ENCODE results near the gene ANKRD13B. TPM values are rescaled to one million over a fixed set of nuclear protein-coding genes. Genes with fewer than 3 reads are reported as not detected.

The ANKRD13B gene
- total RNA-seq, 1 donor from 2014 or later = 17.9 TPM

GRCh38 chr17:29645515-29646051, 52.7 kb downstream of the ANKRD13B start:
- no peaks in the 10 kb centered on the region for H4K20me1 ChIP-seq (ENCODE audit: insufficient read depth, low read length)
- H3K4me1 ChIP-seq (ENCODE audit: insufficient read depth, low read length) = peaks cover under 1% of the 10 kb centered on the region
- H3K36me3 Mint-ChIP-seq (ENCODE audit: low read depth, unreplicated experiment) = peaks cover 14% of the 10 kb centered on the region
- no peak for TF ChIP-seq EZH2 (IDR thresholded peaks at IDR 0.05; ENCODE audit: insufficient read depth, low read length)
- no peak for TF ChIP-seq CTCF (IDR thresholded peaks at IDR 0.05; ENCODE audit: insufficient read depth, low read depth, low read length)
- H3K27ac ChIP-seq (ENCODE audit: low read depth, low read length) = peak overlapping the region; percentile 11
- DNase-seq (ENCODE audit: low read depth) = peak; percentile 88
- H3K79me2 ChIP-seq (ENCODE audit: insufficient read depth, low read length) = no peaks in the 10 kb centered on the region
- no peaks in the 10 kb centered on the region for H3K27me3 Mint-ChIP-seq (ENCODE audit: low read depth, unreplicated experiment)
- FAIRE-seq = peak; percentile 84
- H3K36me3 ChIP-seq (ENCODE audit: insufficient read depth, low read length) = peaks cover 4% of the 10 kb centered on the region
- no peak overlapping the region for H2AFZ ChIP-seq (ENCODE audit: low read depth, low read length)
- H3K4me3 Mint-ChIP-seq (ENCODE audit: unreplicated experiment) = no peak overlapping the region
- H3K27me3 ChIP-seq (ENCODE audit: insufficient read depth, low read length) = no peaks in the 10 kb centered on the region
- H3K9me3 Mint-ChIP-seq (ENCODE audit: unreplicated experiment) = no peaks in the 10 kb centered on the region
- no peak overlapping the region for H3K9ac ChIP-seq (ENCODE audit: low read length)
- H3K9me3 ChIP-seq (ENCODE audit: insufficient read depth, low read depth, low read length) = no peaks in the 10 kb centered on the region
- H3K4me3 ChIP-seq (ENCODE audit: insufficient read depth, low read depth, low read length) = no peak overlapping the region
- no peak overlapping the region for H3K27ac Mint-ChIP-seq (ENCODE audit: unreplicated experiment)
- H3K4me1 Mint-ChIP-seq (ENCODE audit: low read depth, unreplicated experiment) = peaks cover 8% of the 10 kb centered on the region
- H3K4me2 ChIP-seq (ENCODE audit: low read length) = no peak overlapping the region

GRCh38 chr17:29648005-29648404, 55.1 kb downstream of the ANKRD13B start:
- no peaks in the 10 kb centered on the region for H3K27me3 ChIP-seq (ENCODE audit: insufficient read depth, low read length)
- Mint-ChIP-seq H3K27ac (ENCODE audit: unreplicated experiment) (no peak overlapping the region), H3K4me3 (ENCODE audit: unreplicated experiment) (no peak overlapping the region), H3K27me3 (ENCODE audit: low read depth, unreplicated experiment) (no peaks in the 10 kb centered on the region), H3K9me3 (ENCODE audit: unreplicated experiment) (no peaks in the 10 kb centered on the region), H3K4me1 (ENCODE audit: low read depth, unreplicated experiment) (peaks cover 3% of the 10 kb centered on the region), H3K36me3 (ENCODE audit: low read depth, unreplicated experiment) (peaks cover 16% of the 10 kb centered on the region)
- H3K4me1 ChIP-seq (ENCODE audit: insufficient read depth, low read length) = no peaks in the 10 kb centered on the region
- H3K9me3 ChIP-seq (ENCODE audit: insufficient read depth, low read depth, low read length) = no peaks in the 10 kb centered on the region
- H3K36me3 ChIP-seq (ENCODE audit: insufficient read depth, low read length) = peaks cover 6% of the 10 kb centered on the region
- no peak overlapping the region for H3K27ac ChIP-seq (ENCODE audit: low read depth, low read length)
- TF ChIP-seq EZH2 (IDR thresholded peaks at IDR 0.05; ENCODE audit: insufficient read depth, low read length) (no peak), CTCF (IDR thresholded peaks at IDR 0.05; ENCODE audit: insufficient read depth, low read depth, low read length) (no peak)
- FAIRE-seq = no peak
- H3K4me3 ChIP-seq (ENCODE audit: insufficient read depth, low read depth, low read length) = no peak overlapping the region
- no peaks in the 10 kb centered on the region for H4K20me1 ChIP-seq (ENCODE audit: insufficient read depth, low read length)
- no peaks in the 10 kb centered on the region for H3K79me2 ChIP-seq (ENCODE audit: insufficient read depth, low read length)
- DNase-seq (ENCODE audit: low read depth) = no peak
- H2AFZ ChIP-seq (ENCODE audit: low read depth, low read length) = no peak overlapping the region
- H3K9ac ChIP-seq (ENCODE audit: low read length) = no peak overlapping the region
- H3K4me2 ChIP-seq (ENCODE audit: low read length) = no peak overlapping the region

GRCh38 chr17:29649359-29649758, 56.4 kb downstream of the ANKRD13B start:
- Histone ChIP-seq H3K79me2 (ENCODE audit: insufficient read depth, low read length) (no peaks in the 10 kb centered on the region), H2AFZ (ENCODE audit: low read depth, low read length) (no peak overlapping the region), H3K27me3 (ENCODE audit: insufficient read depth, low read length) (no peaks in the 10 kb centered on the region), H3K4me2 (ENCODE audit: low read length) (no peak overlapping the region), H3K36me3 (ENCODE audit: insufficient read depth, low read length) (peaks cover 6% of the 10 kb centered on the region), H3K9me3 (ENCODE audit: insufficient read depth, low read depth, low read length) (no peaks in the 10 kb centered on the region), H3K9ac (ENCODE audit: low read length) (no peak overlapping the region), H4K20me1 (ENCODE audit: insufficient read depth, low read length) (no peaks in the 10 kb centered on the region), H3K4me1 (ENCODE audit: insufficient read depth, low read length) (no peaks in the 10 kb centered on the region), H3K27ac (ENCODE audit: low read depth, low read length) (no peak overlapping the region), H3K4me3 (ENCODE audit: insufficient read depth, low read depth, low read length) (no peak overlapping the region)
- Mint-ChIP-seq H3K4me3 (ENCODE audit: unreplicated experiment) (no peak overlapping the region), H3K27me3 (ENCODE audit: low read depth, unreplicated experiment) (no peaks in the 10 kb centered on the region), H3K4me1 (ENCODE audit: low read depth, unreplicated experiment) (peaks cover 3% of the 10 kb centered on the region), H3K9me3 (ENCODE audit: unreplicated experiment) (no peaks in the 10 kb centered on the region), H3K27ac (ENCODE audit: unreplicated experiment) (no peak overlapping the region), H3K36me3 (ENCODE audit: low read depth, unreplicated experiment) (peaks cover 16% of the 10 kb centered on the region)
- TF ChIP-seq CTCF (IDR thresholded peaks at IDR 0.05; ENCODE audit: insufficient read depth, low read depth, low read length) = no peak
- no peak for TF ChIP-seq EZH2 (IDR thresholded peaks at IDR 0.05; ENCODE audit: insufficient read depth, low read length)
- FAIRE-seq (no peak), DNase-seq (ENCODE audit: low read depth) (no peak)

Measured in astrocyte (in vitro differentiated cells and primary cell).